HG03460 (cell line): ENCODE measurements around the gene IMMP2L.

Source experiments
- ATAC-seq: cut with Tn5 transposase; IDR thresholded peaks from one replicate; pipeline ENCODE4 v1.9.1; 2021; ENCODE audit not compliant: unreplicated experiment

Gene IMMP2L

GRCh38 chr7:110841840-110842545 is 720.3 kb downstream of the IMMP2L start:
- no peak for ATAC-seq

DNA sequence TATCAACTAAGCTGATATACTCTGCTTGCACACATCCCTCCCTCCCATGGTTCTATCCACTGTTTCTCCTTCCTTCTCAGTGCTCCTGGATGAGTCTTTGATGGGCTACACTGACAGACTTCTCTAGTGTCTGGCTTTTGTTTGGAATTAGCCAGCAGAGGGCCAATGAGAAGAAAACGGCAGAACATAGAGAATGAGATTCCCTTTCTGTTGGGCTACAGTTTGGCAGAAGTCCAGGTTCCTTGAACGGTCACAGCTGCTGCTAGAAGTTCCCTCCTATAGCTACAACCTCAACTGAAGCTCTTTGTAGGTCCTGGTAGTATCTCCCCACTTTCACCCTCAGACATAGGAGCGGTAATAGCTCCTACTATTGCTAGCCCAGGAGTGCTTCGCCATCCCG is 722.4 kb downstream of the IMMP2L start:
- no peak for ATAC-seq

- ATAC-seq, result no peak
Observed at GRCh38 chr7:110835849-110836248, 726.4 kb downstream of the IMMP2L start.

- no peak for ATAC-seq
Observed at GRCh38 chr7:110835218-110835617, 727.1 kb downstream of the IMMP2L start.

DNA sequence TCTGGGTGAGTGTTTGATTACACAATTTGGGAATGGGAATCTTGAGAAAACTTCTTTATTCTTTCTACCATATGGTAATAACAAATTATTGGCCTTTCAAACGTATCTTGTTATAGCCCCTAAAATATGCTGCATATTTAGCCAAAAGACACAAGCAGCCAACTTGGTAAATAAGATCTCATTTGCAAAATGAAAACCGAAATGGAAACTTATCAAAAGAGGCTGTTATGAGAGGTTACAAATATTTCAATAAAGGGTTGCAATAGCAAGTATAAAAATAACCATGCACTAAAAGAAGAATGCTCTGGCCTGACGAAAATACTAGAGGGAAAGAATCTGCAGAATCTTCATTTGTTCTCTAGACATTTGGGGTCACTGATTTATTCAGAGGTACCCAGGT is 730.9 kb downstream of the IMMP2L start:
- no peak for ATAC-seq

DNA sequence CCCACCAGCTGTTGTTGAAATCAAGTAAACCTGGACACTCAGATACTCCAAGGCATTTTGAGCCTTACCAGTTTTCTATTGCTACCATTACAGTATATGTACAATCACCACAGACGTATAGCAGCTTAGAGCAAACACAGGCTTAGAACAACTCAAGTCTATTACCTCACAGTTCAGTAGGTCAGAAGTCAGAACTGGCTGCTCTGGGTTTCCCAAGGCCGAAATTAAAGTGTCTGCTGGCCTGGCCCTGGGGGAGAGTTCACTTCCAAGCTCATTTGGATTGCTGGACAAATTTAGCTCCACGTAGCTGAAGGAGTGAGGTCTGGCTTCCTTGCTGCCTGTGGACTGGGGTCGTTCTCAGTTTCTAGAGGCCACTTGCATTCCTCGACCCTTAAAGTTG is 731.5 kb downstream of the IMMP2L start:
- no peak for ATAC-seq

- ATAC-seq, result no peak
Observed at GRCh38 chr7:110827936-110828335, 734.4 kb downstream of the IMMP2L start.

DNA sequence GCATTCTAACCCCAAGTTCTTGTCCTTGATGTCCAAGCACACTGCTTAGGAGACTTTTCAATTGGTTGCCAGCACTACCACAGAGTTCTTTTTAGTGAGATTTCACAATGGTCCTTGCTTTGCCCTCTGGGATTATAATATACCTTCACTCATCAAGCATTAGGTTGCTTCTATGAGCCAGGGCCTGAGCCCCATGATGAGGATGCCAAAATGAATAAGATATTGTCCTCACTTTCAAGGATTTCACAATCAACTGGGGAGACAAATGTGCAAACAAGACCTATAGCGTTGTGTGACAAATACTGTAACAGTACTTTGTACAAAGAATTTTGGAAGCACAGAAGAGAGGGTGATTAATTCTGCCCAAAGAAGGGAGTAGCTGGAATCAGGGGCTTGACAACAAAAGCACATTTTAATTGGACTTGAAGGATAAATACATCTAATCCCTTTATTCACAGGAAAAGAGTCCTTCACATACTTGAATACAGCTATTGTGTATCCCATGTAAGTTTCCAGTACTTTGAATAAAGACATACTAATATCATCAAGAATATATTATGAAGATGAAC is 734.9 kb downstream of the IMMP2L start:
- ATAC-seq, result no peak

GRCh38 chr7:110813986-110814385 is 748.3 kb downstream of the IMMP2L start:
- ATAC-seq, result no peak

GRCh38 chr7:110809832-110810231 is 752.5 kb downstream of the IMMP2L start:
- no peak for ATAC-seq

GRCh38 chr7:110808361-110808760 is 753.9 kb downstream of the IMMP2L start:
- no peak for ATAC-seq

DNA sequence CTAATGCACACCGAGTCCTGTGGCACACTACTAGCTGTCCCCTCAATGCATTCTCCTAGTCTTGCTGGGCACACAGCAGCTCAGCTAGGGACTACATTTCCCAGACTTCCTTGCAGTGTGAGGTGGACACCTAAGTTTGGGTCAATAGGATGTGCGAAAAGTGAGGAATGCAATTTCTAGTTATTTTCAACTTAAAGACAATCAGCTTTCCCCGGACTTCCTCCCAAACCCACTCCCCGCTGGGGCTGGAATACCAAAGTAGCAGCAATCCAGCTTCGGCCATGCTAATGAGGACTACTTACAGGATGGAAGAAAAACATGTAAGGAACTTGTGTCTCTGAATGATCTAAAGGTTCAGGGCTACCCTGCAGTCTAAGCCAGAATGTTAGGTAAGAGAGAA is 757.8 kb downstream of the IMMP2L start:
- no peak for ATAC-seq

DNA sequence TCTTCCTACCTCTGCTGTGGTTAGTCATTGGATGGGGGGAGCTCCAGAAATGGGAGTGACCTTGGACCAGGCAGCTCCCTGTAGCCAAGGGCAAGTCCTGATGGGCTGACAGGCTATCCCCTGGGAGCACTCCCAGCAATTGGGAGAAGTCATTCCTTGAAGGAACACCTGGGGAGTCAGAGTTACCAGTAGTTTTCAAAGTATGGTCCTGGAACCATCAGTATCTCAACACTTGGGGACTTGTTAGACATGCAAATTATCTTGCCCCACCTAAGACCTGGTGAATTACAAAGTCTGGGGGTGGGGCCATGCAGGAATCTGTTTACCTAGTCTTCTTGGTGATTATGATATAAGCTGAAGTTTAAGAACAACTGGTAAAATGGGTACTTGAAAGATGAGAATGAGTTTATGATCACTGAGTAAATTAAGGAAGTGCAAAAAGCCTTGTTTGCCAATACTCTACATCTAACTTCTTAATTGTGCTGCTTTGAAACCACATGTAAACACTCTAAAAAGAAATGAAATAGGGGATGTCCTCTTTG is 758.6 kb downstream of the IMMP2L start:
- no peak for ATAC-seq

DNA sequence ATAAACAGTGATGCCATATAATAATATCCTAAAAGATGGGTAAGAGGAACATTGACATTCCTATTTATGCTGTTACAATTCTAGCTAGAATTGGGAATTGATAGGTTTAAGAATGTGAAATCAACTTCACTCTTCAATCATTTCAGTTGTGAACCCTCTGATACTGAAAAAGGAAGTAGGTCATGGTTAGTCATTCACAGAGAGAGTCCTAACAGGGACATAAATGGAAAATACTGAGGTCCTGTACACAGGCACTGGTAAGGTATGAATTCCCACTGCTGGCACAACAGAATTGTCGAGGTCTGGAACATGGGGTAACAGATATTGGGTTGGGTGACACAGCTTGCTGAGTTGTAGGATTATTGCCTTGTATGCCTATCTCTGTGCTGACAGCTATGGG is 760.8 kb downstream of the IMMP2L start:
- ATAC-seq, result peak; percentile 66

DNA sequence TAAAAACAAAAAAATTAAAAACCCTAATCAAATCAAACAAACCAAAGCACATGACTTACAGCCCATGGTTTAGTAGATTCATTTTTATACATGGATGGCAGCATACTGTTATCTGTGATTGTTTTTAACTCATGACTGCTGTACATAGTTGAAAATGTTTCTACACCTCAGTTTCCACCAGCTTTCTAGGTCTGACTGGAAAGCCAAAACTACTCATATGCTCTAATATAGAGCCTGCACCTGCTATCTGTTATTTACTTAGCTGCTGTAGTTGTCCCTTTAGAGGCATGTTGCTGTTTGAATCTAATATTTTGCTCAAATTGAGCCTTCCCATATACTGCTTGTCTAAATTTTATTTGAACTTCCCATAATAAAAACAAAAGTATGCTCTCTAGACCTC is 761.3 kb downstream of the IMMP2L start:
- ATAC-seq, result no peak

DNA sequence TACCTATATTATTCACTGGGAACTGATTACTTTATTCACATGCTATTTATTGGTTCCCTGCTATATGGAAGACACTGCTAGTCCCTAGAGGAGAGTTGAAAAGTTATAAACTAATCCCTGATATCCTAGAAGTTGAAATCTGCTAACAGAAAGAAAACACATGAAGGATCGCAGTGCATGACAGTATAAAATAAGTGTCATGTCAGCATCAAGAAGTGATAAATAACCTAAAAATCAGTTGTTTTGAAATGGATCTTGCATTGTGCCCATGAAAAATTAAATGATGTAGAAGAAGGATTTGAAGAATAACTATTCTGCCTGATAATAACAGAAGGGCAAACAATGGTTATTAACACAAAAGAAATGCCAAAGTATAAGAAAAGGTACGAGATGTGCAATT is 764.6 kb downstream of the IMMP2L start:
- ATAC-seq, result no peak

- ATAC-seq, result no peak
Observed at GRCh38 chr7:110790992-110791391, 771.3 kb downstream of the IMMP2L start.

DNA sequence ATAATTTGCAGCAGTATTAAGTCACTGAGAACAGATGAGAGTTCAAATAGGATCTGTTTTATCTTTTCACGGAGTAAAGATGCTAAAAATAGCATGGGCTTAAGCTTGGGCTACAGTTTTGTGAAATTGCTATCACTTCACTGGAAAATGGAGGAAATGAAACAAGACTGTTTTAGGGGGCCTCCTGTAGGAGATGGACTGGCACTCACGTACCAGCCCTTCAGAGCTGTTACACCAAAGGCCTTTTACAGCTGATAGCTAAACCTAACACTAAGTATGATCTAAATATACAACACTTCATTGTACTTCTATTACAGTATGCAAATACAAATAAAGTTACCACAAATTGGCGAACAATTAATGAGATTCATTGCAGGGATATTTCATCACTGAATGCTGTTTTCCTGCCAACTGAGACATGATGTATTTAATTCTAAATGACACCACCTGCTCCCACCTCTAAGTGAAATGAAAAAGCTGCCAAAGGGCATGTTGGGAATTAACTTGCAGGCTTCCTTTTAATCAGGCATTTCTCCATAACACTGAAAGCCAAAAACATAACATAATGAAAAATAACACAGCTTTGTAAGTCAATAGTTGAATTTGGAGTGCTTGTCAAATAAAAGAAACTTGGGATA is 775.8 kb downstream of the IMMP2L start:
- no peak for ATAC-seq

DNA sequence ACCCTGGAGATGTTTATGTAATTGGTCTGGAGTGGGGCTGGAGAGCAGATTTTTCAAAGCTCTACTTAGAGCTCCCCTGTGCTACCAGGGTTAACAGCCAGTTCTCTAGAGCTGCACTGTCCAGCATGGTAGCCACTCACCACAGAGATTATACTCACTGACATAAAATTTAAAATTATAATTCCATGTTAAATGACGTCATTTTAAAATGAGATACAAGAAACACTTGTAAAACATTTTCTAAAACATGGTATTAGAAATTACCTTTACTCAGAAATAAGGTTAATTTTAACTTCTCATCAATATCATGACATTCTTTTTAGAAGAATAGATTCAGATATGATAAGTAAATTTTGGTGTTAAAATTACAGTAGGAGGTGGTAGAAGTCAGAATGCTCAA is 777.5 kb downstream of the IMMP2L start:
- no peak for ATAC-seq

DNA sequence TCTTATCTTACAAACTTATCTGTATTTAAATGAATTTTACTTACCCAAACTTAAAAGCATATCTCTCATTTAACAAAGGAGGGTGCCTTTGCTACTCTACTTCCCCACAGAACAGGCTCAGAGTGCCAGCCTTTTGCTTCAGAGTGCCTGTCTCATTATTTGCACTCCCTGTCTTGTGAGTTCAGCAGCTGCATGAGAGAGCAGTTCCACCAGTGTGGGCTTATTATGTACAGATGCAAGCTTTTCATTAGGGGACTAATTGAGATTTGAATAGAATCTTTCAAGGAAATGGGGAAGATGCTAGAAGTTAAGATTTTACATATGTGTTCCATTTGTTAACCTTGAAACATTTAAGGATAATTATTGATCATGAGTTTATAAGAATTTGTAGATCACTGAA is 781.6 kb downstream of the IMMP2L start:
- no peak for ATAC-seq

DNA sequence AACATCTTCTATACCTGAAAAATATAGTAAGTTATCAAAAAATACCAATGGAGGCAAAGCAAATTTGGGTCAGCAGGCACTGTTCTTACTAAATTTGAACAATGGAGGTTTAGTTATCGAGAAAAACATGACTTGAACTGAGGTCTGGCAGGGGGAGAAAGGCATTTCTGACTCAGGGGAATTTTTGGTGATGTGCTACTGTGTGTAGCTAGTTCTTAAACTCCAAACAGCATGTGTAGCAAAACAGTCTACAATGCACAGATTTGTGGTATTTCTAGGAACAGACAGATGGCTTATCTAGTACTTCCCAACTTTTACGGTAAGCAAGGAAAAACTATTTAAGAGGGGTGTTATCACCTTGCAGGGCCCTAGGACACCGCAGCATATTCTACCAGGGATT is 783.0 kb downstream of the IMMP2L start:
- ATAC-seq, result no peak

- no peak for ATAC-seq
Observed at GRCh38 chr7:110775046-110775445, 787.2 kb downstream of the IMMP2L start.
